HG03575 (cell line): ENCODE data around the gene PRKCB.

Source experiments
- ATAC-seq: cut with Tn5 transposase; IDR thresholded peaks from one replicate; pipeline ENCODE4 v1.9.1; 2021; ENCODE audit not compliant: unreplicated experiment, insufficient number of reproducible peaks, low FRiP score; ENCODE audit errors: extremely low read depth

Gene PRKCB

GRCh38 chr16:23952971-23953300 is 117.2 kb downstream of the PRKCB start:
- ATAC-seq = no peak

- no peak for ATAC-seq
These were observed 117.7 kb downstream of the PRKCB start for GRCh38 chr16:23953476-23953875.

- no peak for ATAC-seq
These were observed 119.3 kb downstream of the PRKCB start for GRCh38 chr16:23955088-23955487.

- no peak for ATAC-seq
These were observed 121.5 kb downstream of the PRKCB start for GRCh38 chr16:23957287-23957686.

- no peak for ATAC-seq
These were observed 123.4 kb downstream of the PRKCB start for GRCh38 chr16:23959072-23959751.

GRCh38 chr16:23959752-23960072 is 123.9 kb downstream of the PRKCB start:
- ATAC-seq = no peak

DNA sequence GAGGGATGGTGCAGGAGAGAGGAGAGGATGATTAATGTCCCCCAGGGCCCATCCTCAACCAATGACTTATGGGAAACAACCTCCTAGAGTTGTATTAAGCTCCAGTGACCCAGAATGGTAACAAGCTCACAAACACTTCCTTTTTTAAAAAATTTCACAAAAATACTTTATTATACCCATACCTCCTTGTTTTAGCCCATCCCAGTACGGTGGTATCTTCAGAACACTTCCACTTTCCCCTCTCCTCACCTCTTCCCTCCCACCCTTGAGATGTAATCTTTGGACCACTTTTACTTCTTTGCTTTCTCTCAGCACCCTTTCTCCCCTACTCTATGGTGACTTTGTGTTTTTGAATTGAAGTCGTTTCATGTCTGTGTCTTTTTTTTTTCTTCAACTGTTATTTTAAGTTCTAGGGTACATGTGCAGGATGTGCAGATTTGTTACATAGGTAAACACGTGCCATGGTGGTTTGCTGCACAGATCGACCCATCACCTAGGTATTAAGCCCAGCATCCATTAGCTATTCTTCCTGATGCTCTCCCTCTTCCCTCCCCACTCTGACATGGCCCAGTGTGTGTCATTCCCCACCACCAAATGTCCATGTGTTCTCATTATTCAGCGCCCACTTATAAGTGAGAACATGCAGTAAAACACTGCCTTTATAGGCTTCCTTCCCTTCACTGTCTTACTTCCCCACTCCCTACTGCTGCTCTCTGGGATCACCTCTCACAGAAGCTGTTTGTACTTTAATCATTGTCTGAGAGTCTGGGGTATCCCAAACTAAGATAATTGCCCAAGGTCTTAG is 124.5 kb downstream of the PRKCB start:
- ATAC-seq = no peak

GRCh38 chr16:23962001-23962400 is 126.2 kb downstream of the PRKCB start:
- no peak for ATAC-seq

- ATAC-seq = no peak
These were observed 128.4 kb downstream of the PRKCB start for GRCh38 chr16:23964136-23964535.

DNA sequence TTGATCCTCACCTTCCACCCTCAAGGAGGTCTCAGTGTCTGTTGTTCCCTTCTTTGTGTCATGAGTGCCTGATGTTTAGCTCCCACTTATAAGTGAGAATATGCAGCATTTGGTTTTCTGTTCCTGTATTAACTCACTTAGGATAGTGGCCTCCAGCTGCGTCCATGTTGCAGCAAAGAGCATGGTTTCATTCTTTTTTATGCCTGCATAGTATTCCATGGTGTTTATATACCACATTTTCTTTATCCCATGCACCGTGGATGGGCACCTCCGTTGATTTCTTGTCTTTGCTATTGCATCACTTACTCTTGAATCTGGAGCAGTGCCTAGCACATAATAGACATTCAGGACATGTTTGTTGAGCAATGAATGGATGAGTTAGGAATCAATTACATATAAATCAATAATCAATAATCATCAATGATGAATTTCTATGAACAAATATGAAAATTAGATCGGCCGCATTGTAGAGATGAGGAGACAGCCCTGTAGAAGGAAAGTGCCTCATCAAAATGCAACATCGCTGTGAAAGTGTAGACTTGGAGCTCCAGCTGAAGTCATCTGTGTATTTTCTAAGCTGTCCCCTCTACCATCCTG is 129.5 kb downstream of the PRKCB start:
- no peak for ATAC-seq

DNA sequence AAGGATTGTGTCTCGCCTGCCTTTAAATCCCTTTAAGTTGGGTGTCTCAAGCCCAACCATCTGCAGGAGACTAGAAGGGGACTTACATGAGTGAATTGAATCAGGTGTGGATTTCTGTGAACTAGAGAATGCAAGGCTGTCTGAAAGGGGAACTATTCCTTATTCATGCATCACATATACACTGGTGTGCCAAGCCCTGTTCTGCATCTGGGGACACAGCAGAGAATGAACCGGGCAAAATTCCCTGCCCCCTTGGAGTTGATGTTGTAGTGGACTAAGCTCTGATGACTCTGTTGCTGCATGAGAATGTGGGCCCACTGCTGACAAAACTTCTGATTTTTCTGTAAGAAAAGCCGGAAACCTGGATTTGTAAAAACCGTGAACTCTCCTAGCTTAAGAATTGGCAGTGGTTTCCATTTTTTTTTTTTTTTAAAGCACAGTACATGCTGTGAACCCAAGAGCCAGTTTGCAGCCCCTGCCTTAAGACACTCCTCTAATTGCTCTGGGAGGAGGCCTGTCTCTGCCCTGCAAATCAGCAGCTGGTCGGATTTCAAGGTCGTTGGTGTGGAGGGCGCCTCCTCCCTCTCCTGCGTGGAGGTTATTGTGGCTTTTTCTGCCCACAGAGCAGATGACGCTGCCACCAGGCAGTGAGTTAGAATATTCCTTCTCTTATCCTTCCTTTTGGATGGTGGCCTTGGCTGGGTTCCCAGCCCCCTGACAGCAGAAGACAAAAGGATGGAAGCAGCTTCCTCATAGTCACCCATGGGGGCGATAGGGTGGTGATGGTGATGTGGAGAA is 131.0 kb downstream of the PRKCB start:
- ATAC-seq = no peak

GRCh38 chr16:23967775-23968174 is 132.0 kb downstream of the PRKCB start:
- no peak for ATAC-seq

- ATAC-seq = no peak
These were observed 132.4 kb downstream of the PRKCB start for GRCh38 chr16:23968176-23968575.

- ATAC-seq = no peak
These were observed 133.9 kb downstream of the PRKCB start for GRCh38 chr16:23969468-23970297.

DNA sequence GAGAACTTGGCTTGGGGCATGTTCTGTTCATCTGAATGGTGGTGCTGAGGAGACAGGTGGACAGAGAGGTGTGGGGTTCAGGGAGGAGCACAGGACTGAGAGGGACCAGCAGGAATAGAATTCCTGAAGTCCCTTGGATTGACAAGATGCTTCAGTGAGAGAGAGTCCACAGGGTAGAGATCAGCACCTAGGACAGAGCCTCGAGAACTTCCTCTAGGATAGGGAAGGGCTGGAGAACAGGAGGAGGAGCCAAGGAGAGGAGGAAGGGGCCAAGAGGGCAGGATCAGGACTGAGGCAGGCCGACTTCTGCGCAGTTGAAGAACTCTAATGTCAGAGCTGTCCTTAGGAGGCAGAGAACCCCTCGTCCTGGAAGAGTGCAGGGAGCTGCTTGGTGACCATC is 138.4 kb downstream of the PRKCB start:
- no peak for ATAC-seq

GRCh38 chr16:23975293-23975692 is 139.5 kb downstream of the PRKCB start:
- no peak for ATAC-seq

DNA sequence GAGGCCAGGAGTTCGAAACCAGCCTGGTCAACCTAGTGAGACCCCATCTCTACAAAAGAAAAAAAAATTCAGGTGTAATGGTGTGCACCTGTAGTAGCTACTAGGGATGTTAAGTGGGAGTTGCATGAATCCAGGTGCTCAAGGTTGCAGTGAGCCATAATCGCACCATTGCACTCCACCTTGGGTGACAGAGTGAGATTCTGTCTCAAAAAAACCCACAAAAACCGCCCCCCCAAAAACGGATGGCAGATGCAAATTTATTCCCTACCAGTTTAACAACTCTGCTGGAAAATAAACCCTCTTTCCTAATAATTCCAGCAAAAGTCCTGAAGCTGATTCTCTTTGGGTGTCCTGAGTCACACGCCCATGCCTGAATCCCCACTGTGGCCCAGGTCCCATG is 140.3 kb downstream of the PRKCB start:
- ATAC-seq = no peak

DNA sequence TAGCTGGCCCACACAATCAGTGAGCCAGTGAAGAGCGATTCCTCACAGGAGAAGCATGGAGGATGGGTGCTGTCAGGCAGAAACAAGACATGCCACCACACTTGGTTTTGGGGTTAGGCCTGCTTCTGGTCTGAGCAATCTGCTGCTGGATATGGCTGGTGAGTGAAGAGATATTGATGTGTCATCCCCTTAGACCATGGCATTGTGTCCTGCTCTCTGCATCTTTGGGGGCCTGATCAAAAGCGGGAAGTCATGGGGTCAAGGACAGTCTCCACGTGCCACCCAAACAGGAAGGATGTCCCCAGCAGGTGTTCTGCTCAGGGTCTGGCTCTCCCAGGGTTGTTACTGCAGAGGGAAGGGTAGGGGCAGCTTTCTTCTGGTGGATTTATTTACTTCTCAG is 140.7 kb downstream of the PRKCB start:
- ATAC-seq = no peak

GRCh38 chr16:23979441-23979840 is 143.7 kb downstream of the PRKCB start:
- no peak for ATAC-seq
